Loucy (cell line): ENCODE results near the gene F3.

Experiments used
- EZH2phosphoT487 ChIP-seq: fragments of 200-600 bp; IDR thresholded peaks from 2 replicates; pipeline ENCODE4 v1.6.1; 2018; ENCODE audit warnings: antibody characterized with exemption, mild to moderate bottlenecking, moderate library complexity, borderline replicate concordance
- TF ChIP-seq, protein P1 (sequence below): fragments of 200-600 bp; sonication (generic); conservative IDR thresholded peaks from 2 replicates; pipeline ENCODE4 v1.5.1; 2014; ENCODE audit warnings: mild to moderate bottlenecking, antibody characterized with exemption, low read length

DNA sequence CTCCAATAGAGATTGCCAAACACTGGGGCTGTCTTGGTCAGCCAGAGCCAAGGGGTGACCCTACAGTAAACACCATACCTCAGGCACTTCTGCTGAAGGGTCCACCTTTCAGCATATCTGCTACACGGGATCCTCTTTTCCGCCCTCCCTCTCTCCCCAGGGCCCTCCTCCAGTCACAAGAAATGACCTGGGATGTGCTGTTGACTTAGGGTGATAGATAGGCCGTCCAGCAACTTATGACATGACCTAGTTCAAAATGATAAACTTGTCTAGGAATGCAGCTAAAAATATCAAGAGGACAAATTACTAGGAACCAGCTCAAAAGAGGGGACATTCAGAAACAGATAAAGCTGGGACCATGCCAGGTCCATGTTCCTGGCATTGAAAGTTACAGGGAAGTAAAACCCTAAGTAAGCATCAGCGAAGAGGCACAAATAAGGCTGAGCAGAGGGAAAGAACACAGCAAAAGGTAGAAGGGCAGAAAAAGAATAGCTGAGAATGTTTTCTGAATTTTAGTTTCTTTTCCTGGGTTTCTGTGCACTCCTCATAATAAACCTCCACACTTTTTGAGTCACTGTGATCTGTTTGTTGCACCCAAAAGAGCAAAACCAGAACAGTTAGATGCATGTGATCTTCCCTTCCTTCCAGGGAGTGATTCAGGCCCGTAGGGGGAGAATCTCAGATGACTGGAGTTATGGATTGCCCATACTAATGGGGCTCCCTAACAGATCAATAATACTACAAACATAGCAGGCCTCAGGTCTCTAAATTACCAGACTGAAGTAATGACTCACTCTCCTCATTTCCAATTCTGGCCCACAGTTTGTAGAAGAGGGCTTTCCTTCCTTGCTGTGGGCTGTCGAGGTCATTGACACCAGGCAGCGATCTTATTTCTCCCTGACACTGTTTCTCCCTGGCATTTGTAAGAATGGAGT, 48.9 kb upstream of the F3 start:
- TF ChIP-seq, protein P1, sequence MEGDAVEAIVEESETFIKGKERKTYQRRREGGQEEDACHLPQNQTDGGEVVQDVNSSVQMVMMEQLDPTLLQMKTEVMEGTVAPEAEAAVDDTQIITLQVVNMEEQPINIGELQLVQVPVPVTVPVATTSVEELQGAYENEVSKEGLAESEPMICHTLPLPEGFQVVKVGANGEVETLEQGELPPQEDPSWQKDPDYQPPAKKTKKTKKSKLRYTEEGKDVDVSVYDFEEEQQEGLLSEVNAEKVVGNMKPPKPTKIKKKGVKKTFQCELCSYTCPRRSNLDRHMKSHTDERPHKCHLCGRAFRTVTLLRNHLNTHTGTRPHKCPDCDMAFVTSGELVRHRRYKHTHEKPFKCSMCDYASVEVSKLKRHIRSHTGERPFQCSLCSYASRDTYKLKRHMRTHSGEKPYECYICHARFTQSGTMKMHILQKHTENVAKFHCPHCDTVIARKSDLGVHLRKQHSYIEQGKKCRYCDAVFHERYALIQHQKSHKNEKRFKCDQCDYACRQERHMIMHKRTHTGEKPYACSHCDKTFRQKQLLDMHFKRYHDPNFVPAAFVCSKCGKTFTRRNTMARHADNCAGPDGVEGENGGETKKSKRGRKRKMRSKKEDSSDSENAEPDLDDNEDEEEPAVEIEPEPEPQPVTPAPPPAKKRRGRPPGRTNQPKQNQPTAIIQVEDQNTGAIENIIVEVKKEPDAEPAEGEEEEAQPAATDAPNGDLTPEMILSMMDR = no peak
- no peak for TF ChIP-seq EZH2phosphoT487
